ENCODE measurements around the gene RBM33. TPM values are rescaled to one million over a fixed set of nuclear protein-coding genes. Genes with fewer than 3 reads are reported as not detected.

The RBM33 gene
- total RNA-seq, 4 donors from 2014 or later = 20.6 to 85.1 (median 38.4) TPM

DNA sequence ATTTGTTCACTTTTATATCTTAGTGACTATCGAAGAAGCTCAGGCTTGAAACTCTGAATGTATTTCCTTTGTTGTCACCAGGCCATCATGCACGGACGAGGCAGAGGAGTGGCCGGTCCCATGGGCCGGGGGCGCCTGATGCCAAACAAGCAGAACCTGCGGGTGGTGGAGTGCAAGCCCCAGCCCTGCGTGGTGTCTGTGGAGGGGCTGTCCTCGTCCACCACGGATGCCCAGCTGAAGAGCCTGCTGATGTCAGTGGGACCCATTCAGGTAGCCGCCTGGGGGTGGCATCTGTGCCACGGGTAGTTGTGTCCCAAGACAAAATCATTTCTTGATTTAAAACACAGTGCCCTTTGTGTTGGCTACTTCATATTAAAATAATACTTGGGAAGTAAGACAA, 121.9 kb downstream of the RBM33 start:
- no peak overlapping the region for H3K27ac ChIP-seq
- H3K4me1 ChIP-seq = peaks cover 0 to 9% of the 10 kb centered on the region in 2 donors
- intact Hi-C loops (cut with DNase I; ENCODE audit: low total_unique reads) = loop anchor here (10.0 kb wide), 1 partner anchor 172 kb away; no protein-coding TSS in a partner anchor
- no peaks in the 10 kb centered on the region for H3K27me3 ChIP-seq
- H3K9me3 ChIP-seq = no peaks in the 10 kb centered on the region
- no peaks in the 10 kb centered on the region for H3K36me3 ChIP-seq
- DNase-seq = no peak
- TF ChIP-seq, protein P1, sequence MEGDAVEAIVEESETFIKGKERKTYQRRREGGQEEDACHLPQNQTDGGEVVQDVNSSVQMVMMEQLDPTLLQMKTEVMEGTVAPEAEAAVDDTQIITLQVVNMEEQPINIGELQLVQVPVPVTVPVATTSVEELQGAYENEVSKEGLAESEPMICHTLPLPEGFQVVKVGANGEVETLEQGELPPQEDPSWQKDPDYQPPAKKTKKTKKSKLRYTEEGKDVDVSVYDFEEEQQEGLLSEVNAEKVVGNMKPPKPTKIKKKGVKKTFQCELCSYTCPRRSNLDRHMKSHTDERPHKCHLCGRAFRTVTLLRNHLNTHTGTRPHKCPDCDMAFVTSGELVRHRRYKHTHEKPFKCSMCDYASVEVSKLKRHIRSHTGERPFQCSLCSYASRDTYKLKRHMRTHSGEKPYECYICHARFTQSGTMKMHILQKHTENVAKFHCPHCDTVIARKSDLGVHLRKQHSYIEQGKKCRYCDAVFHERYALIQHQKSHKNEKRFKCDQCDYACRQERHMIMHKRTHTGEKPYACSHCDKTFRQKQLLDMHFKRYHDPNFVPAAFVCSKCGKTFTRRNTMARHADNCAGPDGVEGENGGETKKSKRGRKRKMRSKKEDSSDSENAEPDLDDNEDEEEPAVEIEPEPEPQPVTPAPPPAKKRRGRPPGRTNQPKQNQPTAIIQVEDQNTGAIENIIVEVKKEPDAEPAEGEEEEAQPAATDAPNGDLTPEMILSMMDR (IDR thresholded peaks at IDR 0.05) = no peak
- TF ChIP-seq POLR2A (IDR thresholded peaks at IDR 0.05) = no peak
- no peak overlapping the region for H3K4me3 ChIP-seq

DNA sequence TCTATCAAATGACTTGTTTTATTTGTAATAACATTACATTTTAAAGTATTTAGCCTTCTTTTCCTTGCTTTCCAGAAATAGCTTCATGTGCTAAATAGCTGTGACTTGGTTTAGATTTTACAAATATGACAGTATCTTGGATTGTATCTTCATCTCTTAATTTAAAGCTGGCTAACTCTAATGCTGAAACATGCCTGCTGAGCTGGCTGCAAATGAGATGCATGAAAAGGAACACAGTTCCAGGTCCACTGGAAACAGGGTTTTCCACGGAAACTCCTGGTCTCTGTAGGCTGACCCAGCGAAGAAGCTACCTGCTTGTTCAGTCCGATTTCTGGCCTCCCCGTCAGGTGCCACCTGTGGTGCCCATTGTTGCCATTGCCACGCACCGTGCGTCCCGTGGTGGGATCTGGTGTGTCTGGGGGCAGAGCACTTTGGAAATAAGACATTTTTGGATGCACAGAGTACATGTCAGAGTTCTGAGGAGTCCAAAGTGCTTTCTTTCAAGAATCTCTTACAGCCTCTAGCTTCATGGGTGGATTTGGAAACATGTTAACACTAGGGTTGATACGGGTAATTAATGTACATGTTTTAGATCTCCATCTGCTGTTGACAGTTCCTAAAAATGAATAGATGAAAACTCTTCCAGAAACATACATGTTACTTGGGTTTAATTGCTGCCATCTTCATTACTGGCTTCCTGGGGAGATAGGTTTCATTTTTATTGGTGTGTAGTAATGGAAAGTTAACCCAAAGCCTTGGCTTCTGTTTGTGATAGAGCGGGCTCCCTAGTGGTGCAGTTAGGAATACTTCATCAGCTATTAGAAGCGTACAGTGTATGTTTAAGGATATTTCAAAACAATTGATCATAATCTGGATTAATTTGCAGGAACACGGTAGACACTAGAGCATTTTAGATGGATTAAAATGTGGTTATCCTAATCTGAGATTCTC, 122.8 kb downstream of the RBM33 start:
- intact Hi-C loops (cut with DNase I; ENCODE audit: low total_unique reads) = loop anchor here (10.0 kb wide), 1 partner anchor 172 kb away; no protein-coding TSS in a partner anchor
- no peak for DNase-seq
- Histone ChIP-seq H3K27ac (no peak overlapping the region), H3K36me3 (no peaks in the 10 kb centered on the region), H3K4me1 (peaks cover 0 to 12% of the 10 kb centered on the region in 2 donors), H3K4me3 (no peak overlapping the region), H3K9me3 (no peaks in the 10 kb centered on the region), H3K27me3 (no peaks in the 10 kb centered on the region)
- TF ChIP-seq, protein P1 (IDR thresholded peaks at IDR 0.05) = no peak
- TF ChIP-seq POLR2A (IDR thresholded peaks at IDR 0.05) = no peak

DNA sequence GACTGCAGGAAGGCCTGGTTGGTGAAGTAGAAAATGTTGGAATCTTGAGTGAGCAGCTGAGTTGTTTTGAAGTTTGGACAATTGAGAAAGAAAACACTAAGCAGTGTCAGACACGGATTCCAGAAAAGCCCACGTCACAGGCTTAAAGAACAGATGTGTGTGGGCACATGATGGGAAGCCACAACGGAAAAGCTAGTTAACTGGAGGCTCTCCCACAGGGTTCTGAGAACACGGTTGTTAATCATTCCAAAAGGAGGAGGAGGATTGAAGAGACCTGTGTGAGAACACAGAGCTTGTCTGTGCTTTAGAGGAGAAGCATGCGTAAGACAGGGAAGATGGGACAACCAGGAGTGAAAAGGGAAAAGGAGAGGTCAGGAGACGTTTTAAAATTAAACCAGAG, 125.2 kb downstream of the RBM33 start:
- H3K27me3 ChIP-seq = no peaks in the 10 kb centered on the region
- H3K9me3 ChIP-seq = no peaks in the 10 kb centered on the region
- peak overlapping the region; percentile 83 to 86 for H3K27ac ChIP-seq
- no peak overlapping the region for H3K4me3 ChIP-seq
- DNase-seq = peak; percentile 66 to 82
- H3K4me1 ChIP-seq = peaks cover 0 to 12% of the 10 kb centered on the region in 2 donors
- no peak for TF ChIP-seq POLR2A (IDR thresholded peaks at IDR 0.05)
- TF ChIP-seq, protein P1 (IDR thresholded peaks at IDR 0.05) = peak in 1 of 4 experiments; percentile 8
- no peaks in the 10 kb centered on the region for H3K36me3 ChIP-seq
- intact Hi-C loops (cut with DNase I; ENCODE audit: low total_unique reads) = loop anchor here (10.0 kb wide), 1 partner anchor 175 kb away; no protein-coding TSS in a partner anchor

DNA sequence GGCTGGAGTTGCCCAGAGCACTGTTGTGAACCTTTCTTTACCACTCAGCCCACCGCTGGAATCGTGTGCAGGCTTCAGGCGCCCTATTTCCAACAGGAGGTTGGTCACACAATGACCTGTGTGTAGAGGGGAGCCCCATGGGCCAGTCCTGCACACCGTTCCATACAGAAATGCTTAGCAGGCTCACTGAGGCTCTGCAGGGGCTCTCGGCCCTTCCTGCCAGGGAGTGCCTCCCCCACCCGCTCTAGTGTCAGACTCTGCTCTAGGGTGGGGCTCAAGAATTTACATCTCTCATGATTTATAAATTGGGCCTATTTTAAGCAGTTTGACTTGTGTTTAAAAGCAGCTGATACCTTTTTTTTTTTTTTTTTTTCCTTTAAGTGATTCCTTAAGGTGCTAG, 125.8 kb downstream of the RBM33 start:
- intact Hi-C loops (cut with DNase I; ENCODE audit: low total_unique reads) = no loop called here
- Histone ChIP-seq H3K4me3 (peak overlapping the region in 1 of 2 donors; percentile 3), H3K4me1 (peaks cover 0 to 12% of the 10 kb centered on the region in 2 donors), H3K9me3 (no peaks in the 10 kb centered on the region), H3K36me3 (no peaks in the 10 kb centered on the region), H3K27me3 (no peaks in the 10 kb centered on the region), H3K27ac (peak overlapping the region; percentile 83 to 86)
- TF ChIP-seq POLR2A (IDR thresholded peaks at IDR 0.05) = no peak
- TF ChIP-seq, protein P1 (IDR thresholded peaks at IDR 0.05) = no peak
- peak in 1 of 2 donors; percentile 31 for DNase-seq

DNA sequence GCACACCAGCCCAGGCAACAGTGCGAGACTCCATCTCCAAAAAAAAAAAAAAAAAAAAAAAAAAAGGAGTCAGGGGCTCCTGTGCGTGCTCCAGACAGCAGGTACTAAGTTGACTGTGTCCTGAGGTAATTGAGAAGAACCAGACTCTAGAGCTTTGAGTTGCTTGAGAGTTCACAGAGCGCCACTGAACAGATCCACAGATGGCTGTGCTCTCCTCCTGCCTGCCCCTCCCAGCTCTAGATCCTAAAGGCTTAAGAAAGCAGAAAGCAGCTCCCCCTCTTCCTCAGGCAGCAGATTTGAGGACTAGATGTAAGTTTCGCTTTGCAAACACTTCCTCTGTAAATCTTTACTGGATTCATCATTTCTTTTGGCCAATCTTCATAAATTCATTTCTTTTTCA, 129.1 kb downstream of the RBM33 start:
- Histone ChIP-seq H3K27ac (no peak overlapping the region), H3K9me3 (no peaks in the 10 kb centered on the region), H3K4me3 (no peak overlapping the region), H3K27me3 (no peaks in the 10 kb centered on the region), H3K4me1 (peaks cover 0 to 12% of the 10 kb centered on the region in 2 donors), H3K36me3 (no peaks in the 10 kb centered on the region)
- no peak for DNase-seq
- intact Hi-C loops (cut with DNase I; ENCODE audit: low total_unique reads) = no loop called here
- TF ChIP-seq POLR2A (IDR thresholded peaks at IDR 0.05) = no peak
- TF ChIP-seq, protein P1 (IDR thresholded peaks at IDR 0.05) = no peak
